Endothelial cell (in vitro differentiated cells): ENCODE measurements around the gene MAN1A1. TPM values are rescaled to one million over a fixed set of nuclear protein-coding genes. Genes with fewer than 3 reads are reported as not detected.
A peak's percentile ranks its signal among the peaks of the same experiment; 100 is the strongest.

Source experiments
- DNase-seq: peaks from one replicate; pipeline ENCODE4 v3.0.0; 2021; ENCODE audit warnings: low spot score
- H3K27ac Mint-ChIP-seq: one replicate; pipeline ENCODE4 v1.8.0; 2021; ENCODE audit warnings: mixed read lengths, inconsistent platforms; ENCODE audit not compliant: unreplicated experiment
- H3K27me3 Mint-ChIP-seq: one replicate; pipeline ENCODE4 v1.8.0; 2021; ENCODE audit warnings: mild to moderate bottlenecking, moderate library complexity, mixed read lengths, inconsistent platforms; ENCODE audit not compliant: unreplicated experiment
- H3K36me3 Mint-ChIP-seq: one replicate; pipeline ENCODE4 v1.8.0; 2021; ENCODE audit warnings: mild to moderate bottlenecking, low read depth, mixed read lengths, inconsistent platforms; ENCODE audit not compliant: unreplicated experiment
- H3K4me1 Mint-ChIP-seq: one replicate; pipeline ENCODE4 v1.8.0; 2021; ENCODE audit warnings: mild to moderate bottlenecking, mixed read lengths, inconsistent platforms; ENCODE audit not compliant: unreplicated experiment
- H3K4me3 Mint-ChIP-seq: one replicate; pipeline ENCODE4 v1.8.0; 2021; ENCODE audit warnings: mild to moderate bottlenecking, mixed read lengths, inconsistent platforms; ENCODE audit not compliant: unreplicated experiment
- H3K9me3 Mint-ChIP-seq: one replicate; pipeline ENCODE4 v1.8.0; 2021; ENCODE audit warnings: mixed read lengths, inconsistent platforms; ENCODE audit not compliant: unreplicated experiment
- CTCF ChIP-seq: fragments of 200-600 bp; sonication (generic); IDR thresholded peaks from one replicate; pipeline ENCODE4 v1.5.0; 2021; ENCODE audit warnings: antibody characterized with exemption; ENCODE audit not compliant: unreplicated experiment
- total RNA-seq: library from RNA; stranded (reverse); fragmentation: NEBNext Ultra II Directional; extraction: Animal tissue kit (Norgen Biotek cat#: 25700); gene quantifications from one replicate; pipeline ENCODE4 v1.2.1, GENCODE V29; 2021; ENCODE audit not compliant: unreplicated experiment

The MAN1A1 gene
- total RNA-seq, 1 donor from 2014 or later, result 34.4 TPM

- Mint-ChIP-seq H3K27ac (peak overlapping the region; percentile 26), H3K36me3 (no peaks in the 10 kb centered on the region), H3K27me3 (peaks cover 2% of the 10 kb centered on the region), H3K9me3 (no peaks in the 10 kb centered on the region), H3K4me1 (peaks cover 22% of the 10 kb centered on the region), H3K4me3 (no peak overlapping the region)
- peak; percentile 63 for TF ChIP-seq CTCF
- peak; percentile 60 for DNase-seq
These were observed 201.3 kb downstream of the MAN1A1 start for GRCh38 chr6:119148098-119148824.

- H3K27me3 Mint-ChIP-seq, result peaks cover 2% of the 10 kb centered on the region
- no peaks in the 10 kb centered on the region for H3K36me3 Mint-ChIP-seq
- H3K27ac Mint-ChIP-seq, result no peak overlapping the region
- H3K4me3 Mint-ChIP-seq, result no peak overlapping the region
- TF ChIP-seq CTCF, result no peak
- DNase-seq, result no peak
- H3K9me3 Mint-ChIP-seq, result no peaks in the 10 kb centered on the region
- peaks cover 22% of the 10 kb centered on the region for H3K4me1 Mint-ChIP-seq
These were observed 202.2 kb downstream of the MAN1A1 start for GRCh38 chr6:119147101-119148053.

- Mint-ChIP-seq H3K27ac (no peak overlapping the region), H3K27me3 (peaks cover 2% of the 10 kb centered on the region), H3K36me3 (no peaks in the 10 kb centered on the region), H3K4me1 (peaks cover 26% of the 10 kb centered on the region), H3K4me3 (no peak overlapping the region), H3K9me3 (no peaks in the 10 kb centered on the region)
- no peak for TF ChIP-seq CTCF
- peak; percentile 15 for DNase-seq
These were observed 204.4 kb downstream of the MAN1A1 start for GRCh38 chr6:119145111-119145510.

- no peaks in the 10 kb centered on the region for H3K36me3 Mint-ChIP-seq
- H3K9me3 Mint-ChIP-seq, result no peaks in the 10 kb centered on the region
These were observed 206.9 kb downstream of the MAN1A1 start for GRCh38 chr6:119142637-119143036.

More at GRCh38 chr6:119142637-119143036, 206.9 kb downstream of the MAN1A1 start:
- Mint-ChIP-seq H3K27me3 (peaks cover 5% of the 10 kb centered on the region), H3K4me1 (peaks cover 41% of the 10 kb centered on the region), H3K4me3 (no peak overlapping the region), H3K27ac (no peak overlapping the region)
- no peak for DNase-seq
- no peak for TF ChIP-seq CTCF
